Activated B cell treated with CpG ODN at 0.5 μM for 24 hours (primary cell): Measurements from ENCODE around the gene C5AR1. TPM values are rescaled to one million over a fixed set of nuclear protein-coding genes. Genes with fewer than 3 reads are reported as not detected.
A peak's percentile ranks its signal among the peaks of the same experiment; 100 is the strongest.
"Not testable (repeated sequence)": the region's sequence is repeated elsewhere in the genome, so short reads cannot be mapped to it uniquely, and the experiment has no call there.

ENCODE experiments used
- ATAC-seq: fragments of 200-7000 bp; cut with Tn5 transposase; one replicate; pipeline ENCODE4 v1.10.0; 2021; ENCODE audit warnings: low read depth, mild to moderate bottlenecking, moderate library complexity
- CTCF ChIA-PET: fragments of 350-600 bp; sonication (Branson Sonifier 250); formaldehyde crosslinking; loops from one replicate; lab custom pipeline; 2021; ENCODE audit warnings: antibody characterized with exemption; lab: Charles Lee
- POLR2A ChIA-PET: fragments of 350-600 bp; sonication (Branson Sonifier 250); formaldehyde crosslinking; loops from one replicate; lab custom pipeline; 2021; ENCODE audit warnings: antibody characterized with exemption; lab: Charles Lee
- DNase-seq: peaks from one replicate; pipeline ENCODE4 v3.0.0; 2022
- H3K27ac Mint-ChIP-seq: one replicate; pipeline ENCODE4 v1.8.0; 2020; ENCODE audit warnings: mixed read lengths
- H3K27me3 Mint-ChIP-seq: one replicate; pipeline ENCODE4 v1.8.0; 2021; ENCODE audit warnings: mixed read lengths
- H3K36me3 Mint-ChIP-seq: one replicate; pipeline ENCODE4 v1.8.0; 2021; ENCODE audit warnings: low read depth, mixed read lengths
- H3K4me1 Mint-ChIP-seq: one replicate; pipeline ENCODE4 v1.8.0; 2021; ENCODE audit warnings: mixed read lengths
- H3K4me3 Mint-ChIP-seq: one replicate; pipeline ENCODE4 v1.8.0; 2020; ENCODE audit warnings: mild to moderate bottlenecking, mixed read lengths
- H3K9me3 Mint-ChIP-seq: one replicate; pipeline ENCODE4 v1.8.0; 2020; ENCODE audit warnings: mixed read lengths
- intact Hi-C: fragments of 100-400 bp; cut with micrococcal nuclease; formaldehyde crosslinking; loops from one replicate; pipeline ENCODE4 v1.15.1; 2024
- total RNA-seq: library from RNA; stranded (reverse); gene quantifications from 2 replicates; pipeline ENCODE4 v1.2.3, GENCODE V29; 2022
- TF ChIP-seq, protein P1 (sequence below): fragments of 200-600 bp; IDR thresholded peaks from one replicate; pipeline ENCODE4 v1.8.0; 2022; ENCODE audit warnings: antibody characterized with exemption, mild to moderate bottlenecking

C5AR1 gene
- total RNA-seq, 1 donor from 2014 or later, result 2.2 TPM

DNA sequence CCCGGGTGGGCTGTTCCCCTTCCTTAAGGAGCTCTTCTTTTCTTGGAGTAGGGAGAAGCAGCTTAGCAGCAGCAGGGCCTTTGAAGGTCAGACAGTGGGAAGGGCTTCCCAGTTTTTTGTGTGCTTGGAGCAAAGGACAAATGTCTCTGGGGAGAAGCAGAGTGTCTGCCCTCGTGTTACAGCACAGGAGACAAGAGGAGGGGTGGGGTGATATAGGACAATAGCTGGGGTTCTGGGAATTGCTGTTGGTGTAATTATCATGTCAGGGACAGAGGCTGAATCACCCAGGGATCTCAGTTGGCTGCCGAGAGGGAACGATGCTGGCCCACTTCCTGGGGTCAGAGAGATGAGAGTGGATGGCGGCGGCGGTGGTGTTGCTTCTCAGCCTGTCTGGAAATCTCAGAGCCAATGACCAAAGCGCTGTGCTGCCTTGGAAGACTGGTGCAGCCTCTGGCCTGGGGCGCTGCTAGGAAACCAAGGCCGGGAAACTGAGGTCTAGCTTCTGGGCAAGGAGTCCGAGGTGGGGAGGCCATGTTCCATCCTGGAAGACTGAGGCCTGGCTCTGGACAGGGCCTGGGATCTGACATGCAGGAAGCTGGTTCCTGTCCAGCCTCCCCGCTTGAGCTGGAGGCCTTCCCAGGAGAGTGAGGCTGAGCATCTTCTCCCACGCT lies 33.7 kb upstream of the C5AR1 start:
- ChIA-PET POLR2A (interaction anchor here (0.5 to 4.4 kb wide), 9 partner anchors 9 to 489 kb away, joined by 3 to 144 read pairs (median 9); partner anchors contain the start of gene CCDC9), CTCF (interaction anchor here (1.2 to 2.9 kb wide), 3 partner anchors 27 to 73 kb away, joined by 3 to 12 read pairs (median 3); partner anchors contain the start of gene DHX34)
- Mint-ChIP-seq H3K4me3 (peak overlapping the region; percentile 76), H3K27ac (peak overlapping the region; percentile 63), H3K27me3 (no peaks in the 10 kb centered on the region), H3K36me3 (peaks cover 8% of the 10 kb centered on the region), H3K9me3 (no peaks in the 10 kb centered on the region), H3K4me1 (peaks cover 28% of the 10 kb centered on the region)
- DNase-seq (no peak), ATAC-seq (no peak)
- intact Hi-C loops, result no loop called here
- TF ChIP-seq, protein P1, sequence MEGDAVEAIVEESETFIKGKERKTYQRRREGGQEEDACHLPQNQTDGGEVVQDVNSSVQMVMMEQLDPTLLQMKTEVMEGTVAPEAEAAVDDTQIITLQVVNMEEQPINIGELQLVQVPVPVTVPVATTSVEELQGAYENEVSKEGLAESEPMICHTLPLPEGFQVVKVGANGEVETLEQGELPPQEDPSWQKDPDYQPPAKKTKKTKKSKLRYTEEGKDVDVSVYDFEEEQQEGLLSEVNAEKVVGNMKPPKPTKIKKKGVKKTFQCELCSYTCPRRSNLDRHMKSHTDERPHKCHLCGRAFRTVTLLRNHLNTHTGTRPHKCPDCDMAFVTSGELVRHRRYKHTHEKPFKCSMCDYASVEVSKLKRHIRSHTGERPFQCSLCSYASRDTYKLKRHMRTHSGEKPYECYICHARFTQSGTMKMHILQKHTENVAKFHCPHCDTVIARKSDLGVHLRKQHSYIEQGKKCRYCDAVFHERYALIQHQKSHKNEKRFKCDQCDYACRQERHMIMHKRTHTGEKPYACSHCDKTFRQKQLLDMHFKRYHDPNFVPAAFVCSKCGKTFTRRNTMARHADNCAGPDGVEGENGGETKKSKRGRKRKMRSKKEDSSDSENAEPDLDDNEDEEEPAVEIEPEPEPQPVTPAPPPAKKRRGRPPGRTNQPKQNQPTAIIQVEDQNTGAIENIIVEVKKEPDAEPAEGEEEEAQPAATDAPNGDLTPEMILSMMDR, result no peak

DNA sequence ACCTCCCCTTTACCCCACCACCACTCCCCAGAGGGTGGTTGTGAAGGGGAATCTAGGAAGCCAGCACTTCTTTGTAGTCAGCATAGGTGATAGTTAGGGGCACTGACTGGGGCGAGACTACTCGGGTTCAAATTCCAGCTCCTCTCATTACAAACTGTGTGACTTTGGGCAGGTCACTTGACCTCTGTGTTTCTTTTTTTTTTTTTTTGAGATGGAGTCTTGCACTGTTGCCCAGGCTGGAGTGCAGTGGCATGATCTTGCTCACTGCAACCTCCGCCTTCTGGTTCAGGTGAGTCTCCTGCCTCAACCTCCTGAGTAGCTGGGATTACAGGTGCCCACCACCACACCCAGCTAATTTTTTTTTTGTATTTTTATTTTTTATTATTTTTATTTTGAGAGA lies 33.1 kb upstream of the C5AR1 start:
- H3K27me3 Mint-ChIP-seq, ATAC-seq, H3K36me3 Mint-ChIP-seq, intact Hi-C loops, H3K27ac Mint-ChIP-seq, DNase-seq, H3K9me3 Mint-ChIP-seq, H3K4me3 Mint-ChIP-seq: not testable (repeated sequence)
- peaks cover 28% of the 10 kb centered on the region for H3K4me1 Mint-ChIP-seq
- POLR2A ChIA-PET, result interaction anchor here (0.5 to 4.4 kb wide), 6 partner anchors 8 to 336 kb away, joined by 3 to 144 read pairs (median 8); partner anchors contain the start of gene CCDC9
- CTCF ChIA-PET, result interaction anchor here (2.9 kb wide), 1 partner anchor 73 kb away, joined by 12 read pairs; the partner anchor contains the start of gene DHX34

DNA sequence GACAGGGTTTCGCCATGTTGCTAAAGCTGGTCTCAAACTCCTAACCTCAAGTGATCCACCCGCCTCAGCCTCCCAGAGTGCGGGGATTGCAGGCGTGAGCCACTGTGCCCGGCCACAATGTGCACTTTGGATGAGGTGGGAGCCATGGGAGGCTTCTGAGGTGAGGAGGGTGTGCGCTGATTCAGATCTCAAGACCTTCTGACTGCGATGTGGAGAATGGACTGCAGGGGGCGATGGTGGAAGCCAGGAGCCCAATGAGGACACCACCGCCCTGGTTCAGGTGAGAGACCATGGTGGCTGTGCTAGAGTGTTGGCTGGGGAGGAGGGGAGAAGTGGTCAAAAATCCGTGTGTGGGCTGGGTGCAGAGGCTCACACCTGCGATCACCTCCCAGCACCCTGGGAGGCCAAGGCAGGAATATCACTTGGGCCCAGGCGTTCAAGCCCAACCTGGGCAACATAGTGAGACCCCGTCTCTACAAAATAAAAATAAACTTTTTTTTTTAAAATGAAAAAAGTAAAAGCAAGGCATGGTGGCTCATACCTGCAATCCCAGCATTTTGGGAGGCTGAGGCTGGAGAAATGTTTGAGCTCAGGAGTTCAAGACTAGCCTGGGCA lies 29.4 kb upstream of the C5AR1 start:
- ChIA-PET CTCF (no interaction called here), POLR2A (no interaction called here)
- intact Hi-C loops, result loop anchor here (5.0 kb wide), 1 partner anchor 417 kb away; no protein-coding TSS in a partner anchor
- DNase-seq, result no peak
- no peaks in the 10 kb centered on the region for H3K27me3 Mint-ChIP-seq
- TF ChIP-seq, protein P1, result no peak
- H3K27ac Mint-ChIP-seq, result no peak overlapping the region
- peak; percentile 60 for ATAC-seq
- no peaks in the 10 kb centered on the region for H3K9me3 Mint-ChIP-seq
- no peaks in the 10 kb centered on the region for H3K36me3 Mint-ChIP-seq
- H3K4me3 Mint-ChIP-seq, result no peak overlapping the region
- H3K4me1 Mint-ChIP-seq, result peaks cover 19% of the 10 kb centered on the region

DNA sequence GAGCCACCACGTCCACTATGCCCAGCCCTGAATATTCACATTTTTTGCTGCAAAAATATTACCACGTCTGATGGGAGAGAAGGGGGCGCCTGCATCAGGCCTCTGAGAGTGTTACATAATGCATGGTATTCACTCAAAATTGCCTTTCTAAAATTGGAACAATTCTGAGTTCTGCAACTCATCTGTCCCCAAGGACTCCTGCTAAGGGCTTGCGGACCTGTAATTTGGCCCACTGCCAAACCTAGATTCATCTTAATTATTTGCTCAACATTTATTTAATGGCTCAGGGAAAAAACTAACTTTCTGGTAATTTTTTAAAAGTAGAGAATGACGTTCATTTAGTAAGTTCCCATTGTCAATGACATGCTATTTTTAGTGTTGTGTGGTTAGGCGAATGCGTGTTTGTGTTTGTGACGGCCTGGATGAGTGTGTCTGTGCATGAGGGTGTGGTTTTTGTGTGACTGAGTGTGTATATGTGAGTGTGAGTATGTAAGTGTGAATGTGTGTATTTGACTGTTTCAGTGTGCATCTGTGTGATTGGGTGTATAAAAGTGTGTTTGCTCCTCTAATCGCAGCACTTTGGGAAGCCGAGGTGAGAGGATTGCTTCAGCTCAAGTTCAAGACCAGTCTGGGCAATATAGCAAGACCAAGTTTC lies 26.1 kb upstream of the C5AR1 start:
- Mint-ChIP-seq H3K4me1 (peaks cover 11% of the 10 kb centered on the region), H3K36me3 (no peaks in the 10 kb centered on the region), H3K27me3 (no peaks in the 10 kb centered on the region), H3K9me3 (no peaks in the 10 kb centered on the region), H3K4me3 (no peak overlapping the region), H3K27ac (no peak overlapping the region)
- ChIA-PET POLR2A (interaction anchor here (1.1 kb wide), 1 partner anchor 107 kb away, joined by 3 read pairs; no protein-coding TSS in a partner anchor), CTCF (no interaction called here)
- DNase-seq (no peak), ATAC-seq (no peak)
- intact Hi-C loops, result loop anchor here (1.0 to 5.0 kb wide), 3 partner anchors 108 to 414 kb away; no protein-coding TSS in a partner anchor
- TF ChIP-seq, protein P1, result no peak

GRCh38 chr19:47284324-47284899 lies 25.2 kb upstream of the C5AR1 start:
- Mint-ChIP-seq H3K4me3 (no peak overlapping the region), H3K27me3 (no peaks in the 10 kb centered on the region), H3K36me3 (no peaks in the 10 kb centered on the region), H3K4me1 (peaks cover 20% of the 10 kb centered on the region), H3K27ac (no peak overlapping the region), H3K9me3 (no peaks in the 10 kb centered on the region)
- POLR2A ChIA-PET, result interaction anchor here (1.1 to 1.6 kb wide), 5 partner anchors 9 to 106 kb away, joined by 3 to 9 read pairs (median 3); partner anchors contain the start of genes CCDC9, DHX34 and INAFM1
- intact Hi-C loops, result loop anchor here (1.0 to 5.0 kb wide), 3 partner anchors 107 to 413 kb away; no protein-coding TSS in a partner anchor
- TF ChIP-seq, protein P1, result no peak
- DNase-seq (no peak), ATAC-seq (no peak)
- CTCF ChIA-PET, result interaction anchor here (0.7 to 1.8 kb wide), 9 partner anchors 9 to 463 kb away, joined by 3 to 13 read pairs (median 4); partner anchors contain the start of gene INAFM1
